Spleen (tissue), 11 donors: ENCODE data around the gene ADARB2. TPM values are rescaled to one million over a fixed set of nuclear protein-coding genes. Genes with fewer than 3 reads are reported as not detected.

Experiments used
- DNase-seq: peaks from one replicate; pipeline ENCODE4 v3.0.0-alpha.2; 2020
- H3K27ac ChIP-seq, 8 donors: fragments of 200-600 bp; sonication (generic) in 7 of 8; 1 replicate in 4 of 8; 2 replicates in 4 of 8; pipeline versions ENCODE4 v1.5.0 to v1.8.0; 2016 to 2021; ENCODE audit warnings: inconsistent platforms in 4 of 8, mild to moderate bottlenecking in 4 of 8, moderate library complexity in 1 of 8
- H3K27me3 ChIP-seq, 7 donors: fragments of 200-600 bp; sonication (generic) in 6 of 7; replicated peaks in 1 of 7; 1 replicate in 4 of 7; 2 replicates in 3 of 7; pipeline versions ENCODE4 v1.5.0 to v1.8.0; 2016 to 2021; ENCODE audit warnings: inconsistent platforms in 3 of 7, mild to moderate bottlenecking in 1 of 7
- H3K36me3 ChIP-seq, 6 donors: fragments of 200-600 bp; sonication (generic) in 5 of 6; 1 replicate in 4 of 6; 2 replicates in 2 of 6; pipeline versions ENCODE4 v1.5.0 to v1.8.0; 2016 to 2021; ENCODE audit warnings: inconsistent platforms in 2 of 6
- H3K4me1 ChIP-seq, 6 donors: fragments of 200-600 bp; sonication (generic) in 5 of 6; 1 replicate in 3 of 6; 2 replicates in 3 of 6; pipeline versions ENCODE4 v1.5.0 to v1.8.0; 2016 to 2021; ENCODE audit warnings: inconsistent platforms in 3 of 6
- H3K4me3 ChIP-seq, 8 donors: fragments of 200-600 bp; sonication (generic) in 7 of 8; 1 replicate in 4 of 8; 2 replicates in 4 of 8; pipeline versions ENCODE4 v1.5.0 to v1.8.0; 2016 to 2021; ENCODE audit warnings: inconsistent platforms in 4 of 8, mild to moderate bottlenecking in 4 of 8, moderate library complexity in 2 of 8
- H3K9me3 ChIP-seq, 8 donors: fragments of 200-600 bp; sonication (generic) in 7 of 8; 1 replicate in 4 of 8; 2 replicates in 4 of 8; pipeline versions ENCODE4 v1.5.0 to v1.8.0; 2016 to 2021; ENCODE audit warnings: inconsistent platforms in 4 of 8
- CTCF ChIP-seq, 11 experiments: fragments of 200-600 bp in 7 of 11; fragments of 450-650 bp in 4 of 11; sonication (generic) in 4 of 11; IDR thresholded peaks in 8 of 11; conservative IDR thresholded peaks in 3 of 11; 1 replicate in 7 of 11; 2 replicates in 4 of 11; pipeline versions ENCODE4 v1.4.0 to v1.8.0; 2016 to 2021; ENCODE audit warnings: antibody characterized with exemption in 11 of 11, inconsistent platforms in 4 of 11, mild to moderate bottlenecking in 1 of 11
- POLR2A ChIP-seq, 3 donors: fragments of 450-650 bp; IDR thresholded peaks; one replicate each; pipeline ENCODE4 v1.5.1; 2017; ENCODE audit warnings: antibody characterized with exemption in 3 of 3, mild to moderate bottlenecking in 1 of 3
- POLR2AphosphoS5 ChIP-seq, 3 donors: sonication (generic); formaldehyde crosslinking; IDR thresholded peaks; one replicate each; pipeline ENCODE4 v1.5.1; 2017; ENCODE audit warnings: antibody characterized with exemption in 3 of 3
- WGBS, 5 donors: extraction: QIAGEN DNeasy Blood & Tissue Kit in 3 of 5; methylation state at CpG; one replicate each; pipeline versions ENCODE4 v1.1.5 to v1.1.7; 2013 to 2018; 5-methylcytosine and 5-hydroxymethylcytosine counted together
- intact Hi-C: fragments of 100-400 bp; cut with DNase I; formaldehyde crosslinking; loops from one replicate; pipeline ENCODE4 v1.15.0; 2023; ENCODE audit warnings: low total_unique reads
- polyA plus RNA-seq, 3 donors: library from polyadenylated mRNA; stranded (reverse); fragments of 200-250 nt; gene quantifications; one replicate each; pipeline ENCODE4 v1.2.1, GENCODE V29; 2013
- total RNA-seq, 7 donors: library from RNA; depleted of rRNA in 3 of 7; stranded (reverse); fragments of >200 nt in 3 of 7; fragmentation: NEBNext Ultra II Directional in 4 of 7; extraction: Animal tissue kit (Norgen Biotek cat#: 25700) in 4 of 7; gene quantifications; one replicate each; pipeline versions ENCODE4 v1.1.0 to v1.2.1, GENCODE V29; 2016 to 2021
- donor health status: healthy with polysubstance abuse.
- donor health status: DM: no; HTN: no; CAD: no; lungs with moderate emphysema.
- donor health status: DM: no; HTN: no; CAD: no.
- donor health status: Bipolar disorder and iron deficiency.
- donor health status: healthy.
- donor health status: DM: no; HTN: no; CAD: no.
- donor health status: DM: yes; HTN: yes; CAD: no.

ADARB2 gene
- total and polyA plus RNA-seq, 10 donors = 0.05 to 8.1 (median 0.96) TPM

GRCh38 chr10:1495915-1496517 is 241.3 kb downstream of the ADARB2 start:
- intact Hi-C loops = no loop called here
- peaks cover 0 to 14% (median 2%) of the 10 kb centered on the region in 6 donors for H3K4me1 ChIP-seq
- TF ChIP-seq POLR2AphosphoS5 (IDR thresholded peaks at IDR 0.05) = no peak
- TF ChIP-seq CTCF (IDR thresholded peaks at IDR 0.05 in 8 of 11, conservative IDR thresholded peaks at IDR 0.05 in 3 of 11) = no peak
- TF ChIP-seq POLR2A (IDR thresholded peaks at IDR 0.05) = no peak
- DNase-seq = no peak
- H3K4me3 ChIP-seq = no peak overlapping the region
- 94 to 97% (median 97%) methylated on average over 5 of the region's 5 CpGs for WGBS, 5 donors
- H3K36me3 ChIP-seq = no peaks in the 10 kb centered on the region
- H3K27me3 ChIP-seq = no peaks in the 10 kb centered on the region
- H3K9me3 ChIP-seq = no peaks in the 10 kb centered on the region
- H3K27ac ChIP-seq = no peak overlapping the region

DNA sequence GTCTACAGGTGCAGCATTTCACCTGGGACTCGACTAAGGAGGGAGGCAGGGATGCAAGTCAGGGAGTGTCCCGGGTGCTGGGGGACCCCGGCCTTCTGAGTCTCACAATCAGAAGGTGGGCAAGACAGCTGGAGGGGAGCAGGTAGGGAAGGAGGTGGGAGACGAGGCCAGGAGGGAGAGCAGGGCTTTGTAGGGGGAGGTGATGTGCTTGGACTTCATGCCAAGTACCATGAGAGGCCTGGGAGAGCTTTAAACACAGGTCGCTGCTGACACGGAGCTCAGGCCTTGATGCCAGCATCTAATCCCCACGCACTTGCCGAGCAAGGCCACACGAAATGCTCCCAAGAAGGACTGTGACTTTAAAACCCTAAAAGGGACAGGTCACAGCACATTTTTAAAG is 244.7 kb downstream of the ADARB2 start:
- Histone ChIP-seq H3K4me1 (peaks cover 0 to 40% (median 8%) of the 10 kb centered on the region in 6 donors), H3K4me3 (no peak overlapping the region), H3K27ac (no peak overlapping the region), H3K36me3 (no peaks in the 10 kb centered on the region), H3K27me3 (no peaks in the 10 kb centered on the region), H3K9me3 (no peaks in the 10 kb centered on the region)
- WGBS, 5 donors = 77 to 85% (median 82%) methylated on average over 9 of the region's 9 CpGs
- TF ChIP-seq POLR2AphosphoS5 (IDR thresholded peaks at IDR 0.05) (no peak), POLR2A (IDR thresholded peaks at IDR 0.05) (no peak), CTCF (IDR thresholded peaks at IDR 0.05 in 8 of 11, conservative IDR thresholded peaks at IDR 0.05 in 3 of 11) (no peak)
- no peak for DNase-seq
- intact Hi-C loops = no loop called here

DNA sequence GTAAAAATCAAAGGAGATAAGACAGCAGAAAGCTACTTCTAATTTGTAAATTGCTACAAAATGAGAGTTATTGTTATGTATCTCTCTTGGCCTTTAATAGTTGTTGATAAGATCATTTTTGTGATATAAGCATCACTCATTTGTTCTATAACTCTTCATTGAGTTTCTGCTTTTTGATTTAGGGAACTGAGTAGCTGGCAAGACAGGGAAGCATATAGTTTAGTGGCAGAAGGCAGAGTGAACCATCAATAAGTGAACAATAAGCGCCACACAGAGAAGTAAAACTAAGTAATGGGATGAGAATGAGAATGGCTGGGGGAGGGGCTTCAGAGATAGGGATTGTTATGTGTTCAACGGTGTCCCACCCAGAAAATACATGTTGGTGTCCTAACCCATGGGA is 245.4 kb downstream of the ADARB2 start:
- H3K4me1 ChIP-seq = peaks cover 0 to 40% (median 8%) of the 10 kb centered on the region in 6 donors
- no peak for DNase-seq
- H3K9me3 ChIP-seq = no peaks in the 10 kb centered on the region
- peak overlapping the region in 1 of 8 donors; percentile 13 for H3K27ac ChIP-seq
- no peaks in the 10 kb centered on the region for H3K27me3 ChIP-seq
- TF ChIP-seq POLR2A (IDR thresholded peaks at IDR 0.05) (no peak), POLR2AphosphoS5 (IDR thresholded peaks at IDR 0.05) (no peak), CTCF (IDR thresholded peaks at IDR 0.05 in 8 of 11, conservative IDR thresholded peaks at IDR 0.05 in 3 of 11) (no peak)
- intact Hi-C loops = no loop called here
- H3K36me3 ChIP-seq = no peaks in the 10 kb centered on the region
- no peak overlapping the region for H3K4me3 ChIP-seq
- WGBS, 5 donors = 63 to 92% (median 79%) methylated on average over 2 of the region's 2 CpGs

DNA sequence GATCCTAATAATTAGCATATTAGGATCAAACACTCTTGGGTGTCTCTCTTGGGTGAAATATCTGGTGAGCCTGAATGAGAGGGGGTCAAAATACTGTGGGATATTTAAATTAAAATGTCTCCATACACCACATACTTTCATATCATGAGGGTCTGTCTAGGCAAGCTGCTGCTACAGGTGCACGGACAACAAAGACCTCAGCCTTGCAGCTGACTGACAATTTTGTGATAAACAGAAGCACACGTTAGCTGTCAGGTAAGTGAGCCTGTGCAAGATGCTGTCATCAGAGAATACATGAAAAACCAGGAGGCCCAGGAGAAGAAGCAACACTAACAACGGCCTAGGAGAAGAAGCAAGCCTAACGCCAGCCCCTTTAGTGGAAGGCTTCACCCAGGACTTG is 247.5 kb downstream of the ADARB2 start:
- no peaks in the 10 kb centered on the region for H3K9me3 ChIP-seq
- H3K4me3 ChIP-seq = no peak overlapping the region
- intact Hi-C loops = no loop called here
- H3K36me3 ChIP-seq = no peaks in the 10 kb centered on the region
- H3K27ac ChIP-seq = peak overlapping the region in 3 of 8 donors; percentile 10 to 45 (median 12)
- WGBS, 5 donors = 75 to 88% (median 76%) methylated on average over 4 of the region's 4 CpGs
- TF ChIP-seq POLR2AphosphoS5 (IDR thresholded peaks at IDR 0.05) (no peak), CTCF (IDR thresholded peaks at IDR 0.05 in 8 of 11, conservative IDR thresholded peaks at IDR 0.05 in 3 of 11) (no peak), POLR2A (IDR thresholded peaks at IDR 0.05) (no peak)
- peaks cover 0 to 2% (median 0%) of the 10 kb centered on the region in 7 donors for H3K27me3 ChIP-seq
- no peak for DNase-seq
- H3K4me1 ChIP-seq = peaks cover 0 to 40% (median 8%) of the 10 kb centered on the region in 6 donors
